VCaP (cell line): ENCODE results near the gene CABP7.
A peak's percentile ranks its signal among the peaks of the same experiment; 100 is the strongest.

Source experiments
- H3K27ac ChIP-seq: fragments of 450-650 bp; 2 replicates; pipeline ENCODE4 v1.5.1; 2017
- TF ChIP-seq, protein P1 (sequence below): fragments of 450-650 bp; conservative IDR thresholded peaks from 2 replicates; pipeline ENCODE4 v1.5.1; 2017; ENCODE audit warnings: mild to moderate bottlenecking, moderate library complexity

Gene CABP7

GRCh38 chr22:29702931-29703501 lies 16.8 kb upstream of the CABP7 start:
- TF ChIP-seq, protein P1, sequence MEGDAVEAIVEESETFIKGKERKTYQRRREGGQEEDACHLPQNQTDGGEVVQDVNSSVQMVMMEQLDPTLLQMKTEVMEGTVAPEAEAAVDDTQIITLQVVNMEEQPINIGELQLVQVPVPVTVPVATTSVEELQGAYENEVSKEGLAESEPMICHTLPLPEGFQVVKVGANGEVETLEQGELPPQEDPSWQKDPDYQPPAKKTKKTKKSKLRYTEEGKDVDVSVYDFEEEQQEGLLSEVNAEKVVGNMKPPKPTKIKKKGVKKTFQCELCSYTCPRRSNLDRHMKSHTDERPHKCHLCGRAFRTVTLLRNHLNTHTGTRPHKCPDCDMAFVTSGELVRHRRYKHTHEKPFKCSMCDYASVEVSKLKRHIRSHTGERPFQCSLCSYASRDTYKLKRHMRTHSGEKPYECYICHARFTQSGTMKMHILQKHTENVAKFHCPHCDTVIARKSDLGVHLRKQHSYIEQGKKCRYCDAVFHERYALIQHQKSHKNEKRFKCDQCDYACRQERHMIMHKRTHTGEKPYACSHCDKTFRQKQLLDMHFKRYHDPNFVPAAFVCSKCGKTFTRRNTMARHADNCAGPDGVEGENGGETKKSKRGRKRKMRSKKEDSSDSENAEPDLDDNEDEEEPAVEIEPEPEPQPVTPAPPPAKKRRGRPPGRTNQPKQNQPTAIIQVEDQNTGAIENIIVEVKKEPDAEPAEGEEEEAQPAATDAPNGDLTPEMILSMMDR, result no peak
- H3K27ac ChIP-seq, result peak overlapping the region; percentile 91

GRCh38 chr22:29703569-29704195 lies 16.1 kb upstream of the CABP7 start:
- peak overlapping the region; percentile 91 for H3K27ac ChIP-seq
- TF ChIP-seq, protein P1, result no peak

GRCh38 chr22:29704528-29705285 lies 15.1 kb upstream of the CABP7 start:
- peak overlapping the region; percentile 68 for H3K27ac ChIP-seq
- TF ChIP-seq, protein P1, result no peak; the same call in 1 of the 2 replicates

- H3K27ac ChIP-seq, result peak overlapping the region; percentile 68
- TF ChIP-seq, protein P1, result no peak
Measured at GRCh38 chr22:29705651-29706050, 14.2 kb upstream of the CABP7 start.

GRCh38 chr22:29706486-29706885 lies 13.3 kb upstream of the CABP7 start:
- TF ChIP-seq, protein P1, result no peak
- 0 out of 2 replicates have a peak overlapping the region, but pooled peaks have one; percentile 68 for H3K27ac ChIP-seq

DNA sequence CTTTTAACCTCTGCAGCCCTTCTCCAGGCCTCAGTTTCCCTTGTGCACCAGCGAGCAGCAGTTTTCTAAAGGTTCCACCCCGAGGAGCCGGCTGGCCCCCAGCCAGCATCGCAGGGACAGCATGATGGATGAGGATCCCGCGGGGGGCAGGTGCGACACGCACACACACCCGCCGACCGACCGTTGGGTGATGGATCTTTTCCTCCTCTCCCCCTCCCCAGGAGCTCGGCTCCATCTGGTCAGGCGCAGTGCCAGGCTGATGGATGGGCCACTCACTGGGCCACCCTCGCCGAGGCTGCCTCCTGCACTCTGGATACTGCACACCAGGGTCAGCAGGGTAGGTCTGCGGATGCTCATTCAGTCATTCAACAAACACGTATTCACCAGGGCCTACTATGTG lies 12.8 kb upstream of the CABP7 start:
- no peak overlapping the region for H3K27ac ChIP-seq
- TF ChIP-seq, protein P1, result no peak

- TF ChIP-seq, protein P1, result no peak
- no peak overlapping the region for H3K27ac ChIP-seq
Measured at GRCh38 chr22:29707471-29707870, 12.3 kb upstream of the CABP7 start.
